Calu3 (cell line): ENCODE results near the gene ANKDD1B. TPM values are rescaled to one million over a fixed set of nuclear protein-coding genes. Genes with fewer than 3 reads are reported as not detected.
A peak's percentile ranks its signal among the peaks of the same experiment; 100 is the strongest.

Source experiments
- BruUV-seq: library from RNA; stranded (reverse); fragments of 400-500 nt; replicated peaks from 2 replicates; lab custom pipeline; 2021; lab: Mats Ljungman, UMichigan
- CTCF ChIA-PET: fragments of 300-600 bp; sonication (Branson Sonifier 250); formaldehyde crosslinking; loops from one replicate; lab custom pipeline; 2022; ENCODE audit warnings: antibody characterized with exemption; lab: Charles Lee
- DNase-seq: peaks from one replicate; pipeline ENCODE4 v3.0.0; 2022
- H3K27ac Mint-ChIP-seq: one replicate; pipeline ENCODE4 v1.8.0; 2022; ENCODE audit warnings: mixed read lengths; ENCODE audit not compliant: unreplicated experiment
- H3K27me3 Mint-ChIP-seq: one replicate; pipeline ENCODE4 v1.8.0; 2022; ENCODE audit warnings: mixed read lengths; ENCODE audit not compliant: unreplicated experiment
- H3K36me3 Mint-ChIP-seq: one replicate; pipeline ENCODE4 v1.8.0; 2022; ENCODE audit warnings: mild to moderate bottlenecking, moderate library complexity, mixed read lengths; ENCODE audit not compliant: insufficient read depth, unreplicated experiment
- H3K4me1 Mint-ChIP-seq: one replicate; pipeline ENCODE4 v1.8.0; 2022; ENCODE audit warnings: mild to moderate bottlenecking, low read depth, mixed read lengths; ENCODE audit not compliant: unreplicated experiment
- H3K4me3 Mint-ChIP-seq: one replicate; pipeline ENCODE4 v1.8.0; 2022; ENCODE audit warnings: mild to moderate bottlenecking, low read depth, moderate library complexity, mixed read lengths; ENCODE audit not compliant: unreplicated experiment
- H3K9me3 Mint-ChIP-seq: one replicate; pipeline ENCODE4 v1.8.0; 2022; ENCODE audit warnings: low read depth, mixed read lengths; ENCODE audit not compliant: unreplicated experiment
- intact Hi-C: fragments of 100-400 bp; cut with micrococcal nuclease; formaldehyde crosslinking; loops from one replicate; pipeline ENCODE4 v1.10.0; 2022; ENCODE audit not compliant: unreplicated experiment
- total RNA-seq: library from RNA; stranded (reverse); gene quantifications from 2 replicates; pipeline ENCODE4 v1.2.3, GENCODE V29; 2022
- TF ChIP-seq, protein P1 (sequence below): fragments of 200-600 bp; IDR thresholded peaks from one replicate; pipeline ENCODE4 v1.8.0; 2022; ENCODE audit warnings: antibody characterized with exemption; ENCODE audit not compliant: unreplicated experiment

The ANKDD1B gene
- total RNA-seq, 1 experiment from 2014 or later, result 1.3 TPM

DNA sequence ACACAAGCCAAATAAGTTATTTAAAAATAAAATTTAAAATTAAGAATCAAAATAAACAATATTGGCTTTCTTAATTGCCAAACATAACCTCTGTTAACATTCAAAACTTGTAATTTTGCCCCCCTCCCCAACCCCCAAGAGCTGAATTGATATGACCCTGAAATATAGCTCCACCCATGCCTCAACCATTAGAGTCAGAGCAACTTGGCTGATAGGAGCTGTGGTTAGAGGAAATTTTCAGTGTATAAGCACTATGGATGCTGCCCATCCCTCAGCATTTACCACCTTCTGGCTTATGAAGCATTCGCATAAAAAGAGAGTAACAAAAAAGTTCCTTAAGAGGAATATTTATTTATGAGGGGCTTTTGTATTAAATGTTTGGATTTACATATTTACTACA lies 99.9 kb downstream of the ANKDD1B start:
- no TSS peak for BruUV-seq
- no peaks in the 10 kb centered on the region for H3K27me3 Mint-ChIP-seq
- TF ChIP-seq, protein P1, sequence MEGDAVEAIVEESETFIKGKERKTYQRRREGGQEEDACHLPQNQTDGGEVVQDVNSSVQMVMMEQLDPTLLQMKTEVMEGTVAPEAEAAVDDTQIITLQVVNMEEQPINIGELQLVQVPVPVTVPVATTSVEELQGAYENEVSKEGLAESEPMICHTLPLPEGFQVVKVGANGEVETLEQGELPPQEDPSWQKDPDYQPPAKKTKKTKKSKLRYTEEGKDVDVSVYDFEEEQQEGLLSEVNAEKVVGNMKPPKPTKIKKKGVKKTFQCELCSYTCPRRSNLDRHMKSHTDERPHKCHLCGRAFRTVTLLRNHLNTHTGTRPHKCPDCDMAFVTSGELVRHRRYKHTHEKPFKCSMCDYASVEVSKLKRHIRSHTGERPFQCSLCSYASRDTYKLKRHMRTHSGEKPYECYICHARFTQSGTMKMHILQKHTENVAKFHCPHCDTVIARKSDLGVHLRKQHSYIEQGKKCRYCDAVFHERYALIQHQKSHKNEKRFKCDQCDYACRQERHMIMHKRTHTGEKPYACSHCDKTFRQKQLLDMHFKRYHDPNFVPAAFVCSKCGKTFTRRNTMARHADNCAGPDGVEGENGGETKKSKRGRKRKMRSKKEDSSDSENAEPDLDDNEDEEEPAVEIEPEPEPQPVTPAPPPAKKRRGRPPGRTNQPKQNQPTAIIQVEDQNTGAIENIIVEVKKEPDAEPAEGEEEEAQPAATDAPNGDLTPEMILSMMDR, result no peak
- H3K4me3 Mint-ChIP-seq, result no peak overlapping the region
- peaks cover 27% of the 10 kb centered on the region for H3K36me3 Mint-ChIP-seq
- no peak for DNase-seq
- no peaks in the 10 kb centered on the region for H3K9me3 Mint-ChIP-seq
- peaks cover 25% of the 10 kb centered on the region for H3K4me1 Mint-ChIP-seq
- CTCF ChIA-PET, result interaction anchor here (0.6 kb wide), 1 partner anchor 1004 kb away, joined by 8 read pairs; the partner anchor contains the start of gene F2R
- H3K27ac Mint-ChIP-seq, result no peak overlapping the region
- intact Hi-C loops, result no loop called here

DNA sequence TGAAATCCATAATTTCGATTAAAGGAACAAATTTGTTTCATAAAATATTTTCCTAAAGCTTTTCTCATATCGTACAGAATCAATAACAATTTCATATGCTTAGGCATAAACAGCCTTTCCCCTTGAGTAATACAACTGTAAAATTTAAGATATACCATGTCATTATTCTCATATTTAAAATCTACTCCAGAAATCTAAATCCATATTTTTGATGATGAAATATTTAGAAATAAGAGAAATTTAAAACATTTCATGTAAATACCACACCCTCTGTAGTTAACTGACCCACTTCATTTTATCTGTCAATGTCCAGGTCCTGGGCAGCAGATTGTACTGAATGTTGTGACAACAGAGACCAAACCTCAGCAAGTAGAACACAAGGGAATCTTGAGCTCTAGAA lies 100.8 kb downstream of the ANKDD1B start:
- intact Hi-C loops, result no loop called here
- Mint-ChIP-seq H3K9me3 (no peaks in the 10 kb centered on the region), H3K4me3 (no peak overlapping the region), H3K36me3 (peaks cover 36% of the 10 kb centered on the region), H3K27me3 (no peaks in the 10 kb centered on the region), H3K4me1 (peaks cover 26% of the 10 kb centered on the region), H3K27ac (no peak overlapping the region)
- CTCF ChIA-PET, result interaction anchor here (0.6 kb wide), 1 partner anchor 36 kb away, joined by 4 read pairs; no protein-coding TSS in a partner anchor
- DNase-seq, result no peak
- TF ChIP-seq, protein P1, result no peak
- no TSS peak for BruUV-seq

DNA sequence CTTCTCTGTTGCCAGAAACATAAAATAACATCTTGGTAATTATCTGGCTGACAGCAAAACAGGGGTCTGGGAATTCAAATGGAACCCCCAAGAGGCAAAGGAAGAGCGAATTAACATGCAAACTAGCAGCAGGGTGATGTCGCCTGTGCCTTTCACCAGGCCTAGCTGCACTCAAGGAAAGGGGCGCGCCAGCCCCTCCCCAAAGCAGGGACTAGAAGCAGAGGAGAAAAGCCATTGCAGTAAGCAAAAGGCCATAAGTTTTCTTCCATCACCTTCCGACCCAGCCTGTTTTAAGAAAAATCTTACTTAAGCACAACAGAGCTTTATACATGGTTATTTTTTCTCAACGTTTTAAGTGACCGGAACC lies 105.4 kb downstream of the ANKDD1B start:
- H3K27ac Mint-ChIP-seq, result peak overlapping the region; percentile 87
- TSS peak; percentile 62 for BruUV-seq
- CTCF ChIA-PET, result interaction anchor here (1.1 kb wide), 1 partner anchor 458 kb away, joined by 4 read pairs; no protein-coding TSS in a partner anchor

DNA sequence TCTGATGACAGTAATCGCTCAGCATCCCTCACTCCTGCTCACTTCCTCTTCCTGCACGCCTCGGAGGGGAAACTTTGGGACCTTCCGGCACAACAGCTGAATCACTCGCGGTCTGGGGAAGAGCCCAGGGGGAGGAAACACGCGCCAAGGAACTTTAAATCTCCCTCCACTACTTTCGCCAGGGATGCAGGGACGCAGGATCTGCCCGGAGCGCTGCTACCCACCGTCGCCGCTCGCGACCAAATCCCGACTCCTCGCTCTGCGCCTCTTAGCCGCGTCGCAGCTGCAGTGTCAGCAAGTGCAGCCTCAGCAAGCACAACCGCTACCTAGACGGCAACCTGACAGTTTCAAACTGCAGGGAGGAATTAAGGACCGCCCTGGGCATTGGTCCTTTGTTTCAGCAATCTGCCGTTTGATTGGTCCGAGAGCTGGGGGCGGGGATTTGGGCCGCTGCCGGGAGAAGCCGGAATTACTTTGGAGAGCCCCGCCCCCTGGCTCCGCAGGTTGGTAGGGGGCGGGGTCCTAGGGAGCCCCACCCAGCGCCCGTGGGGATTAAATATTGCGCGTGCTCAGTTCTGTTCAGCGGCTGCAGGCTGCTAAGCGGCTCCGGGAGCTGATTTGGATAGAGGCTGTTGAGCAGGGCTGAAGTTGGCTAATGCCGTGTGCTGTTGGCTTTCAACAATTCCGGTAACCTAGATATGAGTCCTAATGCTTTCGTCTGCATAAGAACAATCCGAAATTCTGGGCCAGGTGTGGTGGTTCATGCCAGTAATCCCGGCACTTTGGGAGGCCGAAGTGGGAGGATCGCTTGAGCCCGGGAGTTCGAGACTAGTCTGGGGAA lies 106.0 kb downstream of the ANKDD1B start, which contains the start of gene POC5:
Gene POC5 (minus strand): TSS at position 356 of the 841 bp plus-strand sequence. CDS start 4,500 bp downstream, outside the sequence.
- peaks cover 39% of the 10 kb centered on the region for H3K36me3 Mint-ChIP-seq
- no peaks in the 10 kb centered on the region for H3K27me3 Mint-ChIP-seq
- H3K9me3 Mint-ChIP-seq, result no peaks in the 10 kb centered on the region
- peak within 1 kb of the TSS; percentile 96 for H3K4me3 Mint-ChIP-seq
- TF ChIP-seq, protein P1, result no peak
- BruUV-seq, result no TSS peak
- peak; percentile 99 for DNase-seq
- peaks cover 26% of the 10 kb centered on the region for H3K4me1 Mint-ChIP-seq
- peak within 1 kb of the TSS; percentile 87 for H3K27ac Mint-ChIP-seq
- intact Hi-C loops, result no loop called here
- CTCF ChIA-PET, result interaction anchor here (0.6 to 1.1 kb wide), 3 partner anchors 206 to 539 kb away, joined by 3 to 4 read pairs (median 4); partner anchors contain the start of genes CERT1 and POLK

More for the DNA sequence above, 105.4 kb downstream of the ANKDD1B start:
- H3K4me1 Mint-ChIP-seq, result peaks cover 26% of the 10 kb centered on the region
- peak; percentile 24 for DNase-seq
- TF ChIP-seq, protein P1, result no peak
- peaks cover 39% of the 10 kb centered on the region for H3K36me3 Mint-ChIP-seq
- H3K27me3 Mint-ChIP-seq, result no peaks in the 10 kb centered on the region
- intact Hi-C loops, result no loop called here
- H3K9me3 Mint-ChIP-seq, result no peaks in the 10 kb centered on the region
- H3K4me3 Mint-ChIP-seq, result peak overlapping the region; percentile 96
